ENCODE measurements around the gene TSN. TPM values are rescaled to one million over a fixed set of nuclear protein-coding genes. Genes with fewer than 3 reads are reported as not detected.

The TSN gene
- total and polyA plus RNA-seq, 8 donors = 10.9 to 30.3 (median 23.4) TPM

GRCh38 chr2:121793816-121794215 lies 38.4 kb downstream of the TSN start:
- FAIRE-seq (no peak), ATAC-seq (no peak), DNase-seq (no peak)
- H3K27ac ChIP-seq = no peak overlapping the region
- H3K36me3 ChIP-seq = no peaks in the 10 kb centered on the region
- WGBS, 2 donors = 68 to 85% methylated on average over 3 of the region's 3 CpGs
- intact Hi-C loops (cut with DNase I) = no loop called here
- no peaks in the 10 kb centered on the region for H3K4me1 ChIP-seq
- H3K9me3 ChIP-seq = no peaks in the 10 kb centered on the region
- H3K4me3 ChIP-seq = no peak overlapping the region
- peaks cover 0 to 4% (median 0%) of the 10 kb centered on the region in 4 donors for H3K27me3 ChIP-seq
- no peak for TF ChIP-seq CTCF (IDR thresholded peaks at IDR 0.05)

- intact Hi-C loops (cut with DNase I) = no loop called here
- DNase-seq (no peak), FAIRE-seq (no peak), ATAC-seq (no peak)
- no peaks in the 10 kb centered on the region for H3K4me1 ChIP-seq
- no peak overlapping the region for H3K4me3 ChIP-seq
- H3K36me3 ChIP-seq = no peaks in the 10 kb centered on the region
- 59 to 76% methylated on average over 6 of the region's 6 CpGs for WGBS, 2 donors
- no peak for TF ChIP-seq CTCF (IDR thresholded peaks at IDR 0.05)
- H3K27me3 ChIP-seq = peaks cover 0 to 4% (median 0%) of the 10 kb centered on the region in 4 donors
- H3K27ac ChIP-seq = no peak overlapping the region
- no peaks in the 10 kb centered on the region for H3K9me3 ChIP-seq
Measured at GRCh38 chr2:121794233-121794632, 38.8 kb downstream of the TSN start.

- H3K4me3 ChIP-seq = no peak overlapping the region
- no peaks in the 10 kb centered on the region for H3K36me3 ChIP-seq
- H3K9me3 ChIP-seq = no peaks in the 10 kb centered on the region
- 50 to 61% methylated on average over 4 of the region's 4 CpGs for WGBS, 2 donors
- intact Hi-C loops (cut with DNase I) = no loop called here
- peaks cover 0 to 4% (median 0%) of the 10 kb centered on the region in 4 donors for H3K27me3 ChIP-seq
- ATAC-seq (no peak), DNase-seq (no peak), FAIRE-seq (no peak)
- H3K4me1 ChIP-seq = no peaks in the 10 kb centered on the region
- H3K27ac ChIP-seq = no peak overlapping the region
- TF ChIP-seq CTCF (IDR thresholded peaks at IDR 0.05) = no peak
Measured at GRCh38 chr2:121796239-121796638, 40.8 kb downstream of the TSN start.

- intact Hi-C loops (cut with DNase I) = no loop called here
- no peak for FAIRE-seq
- ATAC-seq = no peak
- no peak for TF ChIP-seq CTCF (IDR thresholded peaks at IDR 0.05)
- Histone ChIP-seq H3K4me1 (no peaks in the 10 kb centered on the region), H3K4me3 (no peak overlapping the region), H3K27ac (no peak overlapping the region), H3K27me3 (peaks cover 0 to 4% (median 0%) of the 10 kb centered on the region in 4 donors), H3K36me3 (no peaks in the 10 kb centered on the region), H3K9me3 (no peaks in the 10 kb centered on the region)
- 67 to 90% methylated on average over 1 of the region's 1 CpG for WGBS, 2 donors
- no peak for DNase-seq
Measured at GRCh38 chr2:121798617-121799016, 43.2 kb downstream of the TSN start.

- Histone ChIP-seq H3K27me3 (no peaks in the 10 kb centered on the region), H3K27ac (no peak overlapping the region), H3K4me1 (no peaks in the 10 kb centered on the region), H3K4me3 (no peak overlapping the region), H3K9me3 (no peaks in the 10 kb centered on the region), H3K36me3 (no peaks in the 10 kb centered on the region)
- intact Hi-C loops (cut with DNase I) = no loop called here
- FAIRE-seq (no peak), ATAC-seq (no peak), DNase-seq (no peak)
- WGBS, 2 donors = 34 to 45% methylated on average over 2 of the region's 2 CpGs
- TF ChIP-seq CTCF (IDR thresholded peaks at IDR 0.05) = no peak
Measured at GRCh38 chr2:121801916-121802315, 46.5 kb downstream of the TSN start.
